HepG2 (cell line): ENCODE measurements around the gene MAP3K3. TPM values are rescaled to one million over a fixed set of nuclear protein-coding genes. Genes with fewer than 3 reads are reported as not detected.

Source experiments
- CEBPG ChIP-seq: IDR thresholded peaks from 2 replicates; pipeline ENCODE4 v1.6.1; 2016
- CTCF ChIP-seq: sonication (generic); formaldehyde crosslinking; IDR thresholded peaks from 2 replicates; pipeline ENCODE4 v1.5.0; 2020; ENCODE audit warnings: mild to moderate bottlenecking, missing genetic modification reagents, moderate library complexity
- HES4 ChIP-seq: sonication (generic); formaldehyde crosslinking; IDR thresholded peaks from 2 replicates; pipeline ENCODE4 v1.9.0; 2021; ENCODE audit warnings: mild to moderate bottlenecking, missing genetic modification reagents, borderline replicate concordance
- HNF4G ChIP-seq, 2 experiments: sonication (generic) in 1 of 2; formaldehyde crosslinking in 1 of 2; IDR thresholded peaks; 2 replicates each; pipeline versions ENCODE4 v1.4.0 to v1.6.1; 2011 to 2020; ENCODE audit warnings: borderline replicate concordance in 2 of 2, low read depth in 2 of 2, mild to moderate bottlenecking in 2 of 2, low read length in 1 of 2, missing genetic modification reagents in 1 of 2, moderate library complexity in 1 of 2
- IRF1 ChIP-seq: sonication (generic); formaldehyde crosslinking; IDR thresholded peaks from 2 replicates; pipeline ENCODE4 v1.4.0; 2020; ENCODE audit warnings: low read depth, mild to moderate bottlenecking, missing genetic modification reagents
- NFKB2 ChIP-seq: sonication (generic); formaldehyde crosslinking; IDR thresholded peaks from 2 replicates; pipeline ENCODE4 v1.4.0; 2020; ENCODE audit warnings: missing genetic modification reagents, borderline replicate concordance
- POLR2A ChIP-seq, 2 experiments: IDR thresholded peaks; 2 replicates each; pipeline ENCODE4 v1.6.1; 2011; ENCODE audit warnings: low read depth in 2 of 2, low read length in 2 of 2, mild to moderate bottlenecking in 1 of 2, moderate library complexity in 1 of 2; ENCODE audit not compliant: insufficient read depth in 1 of 2
- SALL1 ChIP-seq: sonication (generic); formaldehyde crosslinking; IDR thresholded peaks from 2 replicates; pipeline ENCODE4 v1.8.0; 2022; ENCODE audit warnings: mild to moderate bottlenecking, missing genetic modification reagents
- THAP11 ChIP-seq: IDR thresholded peaks from 2 replicates; pipeline ENCODE4 v1.6.1; 2016; ENCODE audit warnings: missing biosample characterization, missing genetic modification reagents
- ZMAT5 ChIP-seq: sonication (generic); formaldehyde crosslinking; IDR thresholded peaks from 2 replicates; pipeline ENCODE4 v1.5.0; 2020; ENCODE audit warnings: mild to moderate bottlenecking, low read depth, missing genetic modification reagents, borderline replicate concordance
- ZNF318 ChIP-seq: sonication (generic); formaldehyde crosslinking; IDR thresholded peaks from 2 replicates; pipeline ENCODE4 v1.4.0; 2020; ENCODE audit warnings: mild to moderate bottlenecking, missing genetic modification reagents
- ZNF382 ChIP-seq: sonication (generic); formaldehyde crosslinking; IDR thresholded peaks from 2 replicates; pipeline ENCODE4 v1.5.0; 2020; ENCODE audit warnings: missing genetic modification reagents, mild to moderate bottlenecking, borderline replicate concordance
- ZNF549 ChIP-seq: sonication (generic); formaldehyde crosslinking; IDR thresholded peaks from 2 replicates; pipeline ENCODE4 v1.5.0; 2020; ENCODE audit warnings: missing genetic modification reagents
- ZNF580 ChIP-seq: IDR thresholded peaks from 2 replicates; pipeline ENCODE4 v1.6.1; 2016; ENCODE audit warnings: low read depth, borderline replicate concordance
- ZNF883 ChIP-seq: sonication (generic); formaldehyde crosslinking; IDR thresholded peaks from 2 replicates; pipeline ENCODE4 v1.5.1; 2020; ENCODE audit warnings: mild to moderate bottlenecking, missing genetic modification reagents; ENCODE audit errors: not compliant biosample characterization
- ZSCAN25 ChIP-seq: sonication (generic); formaldehyde crosslinking; IDR thresholded peaks from 2 replicates; pipeline ENCODE4 v1.8.0; 2022; ENCODE audit warnings: mild to moderate bottlenecking, missing genetic modification reagents
- polyA plus RNA-seq, 8 experiments: library from polyadenylated mRNA; depleted of rRNA in 3 of 8; stranded (reverse) in 7 of 8; unstranded in 1 of 8; fragments of >200 nt; fragmentation: Illumina TruSeq in 4 of 8; extraction: Trizol in 4 of 8; gene quantifications; 2 replicates each; pipeline versions ENCODE4 v1.2.1 to v1.2.3, GENCODE V29; 2011 to 2016; ENCODE audit warnings: low read depth in 4 of 8, missing spikeins in 1 of 8, mixed read lengths in 1 of 8; ENCODE audit not compliant: insufficient read depth in 1 of 8
- total RNA-seq, 5 experiments: library from RNA; depleted of rRNA; stranded (reverse); fragments of >200 nt; fragmentation: Illumina TruSeq; extraction: Trizol; gene quantifications; 2 replicates each; pipeline ENCODE4 v1.2.3, GENCODE V29; 2016; ENCODE audit warnings: low read depth in 1 of 5

MAP3K3 gene
- total and polyA plus RNA-seq, 2 of the 13 experiments (the other 11 are each of a cell fraction or from before 2014, with no cell fraction given): 17.7 to 21.8 TPM

GRCh38 chr17:63696381-63696961 lies 74.3 kb downstream of the MAP3K3 start (continued):
- TF ChIP-seq ZNF318 (CRISPR knock-in tag) (0 out of 2 replicates have a peak, but pooled peaks have one; percentile 35), ZMAT5 (CRISPR knock-in tag) (no peak), HES4 (CRISPR knock-in tag) (peak; percentile 6; the same call in 1 of the 2 replicates), IRF1 (no peak), CEBPG (peak; percentile 75), SALL1 (CRISPR knock-in tag) (peak; percentile 39), NFKB2 (CRISPR knock-in tag) (0 out of 2 replicates have a peak, but pooled peaks have one; percentile 5), ZSCAN25 (0 out of 2 replicates have a peak, but pooled peaks have one; percentile 36), THAP11 (CRISPR knock-in tag) (no peak), ZNF883 (CRISPR knock-in tag) (peak; percentile 31), ZNF382 (CRISPR knock-in tag) (no peak), HNF4G (IDR thresholded peaks at IDR 0.05; ENCODE audit: borderline replicate concordance, low read depth, low read length) (no peak), HNF4G (CRISPR knock-in tag; IDR thresholded peaks at IDR 0.05; ENCODE audit: borderline replicate concordance, low read depth) (no peak), ZNF549 (no peak), CTCF (CRISPR knock-in tag) (peak; percentile 74), POLR2A (IDR thresholded peaks at IDR 0.05; ENCODE audit: insufficient read depth in 1 of 2, low read depth in 2 of 2, low read length in 2 of 2) (peak in 1 of 2 experiments; percentile 53; a peak in 1 of 4 replicates), ZNF580 (CRISPR knock-in tag) (no peak)
